Thoracic aorta (tissue), 2 donors: Measurements from ENCODE around the gene CIAO3. TPM values are rescaled to one million over a fixed set of nuclear protein-coding genes. Genes with fewer than 3 reads are reported as not detected.

ENCODE experiments used
- ATAC-seq: fragments of 150-250 bp; one replicate; pipeline ENCODE4 v1.8.0; 2017; ENCODE audit warnings: low read depth; ENCODE audit not compliant: insufficient number of reproducible peaks, low FRiP score
- DNase-seq: peaks from one replicate; pipeline ENCODE4 v3.0.0-alpha.2; 2020; ENCODE audit warnings: low spot score
- H3K27ac ChIP-seq, 2 donors: fragments of 200-600 bp; sonication (generic); 1 replicate in 1 of 2; 2 replicates in 1 of 2; pipeline ENCODE4 v1.5.1; 2016; ENCODE audit warnings: mild to moderate bottlenecking in 2 of 2, moderate library complexity in 2 of 2
- H3K27me3 ChIP-seq: fragments of 200-600 bp; sonication (generic); replicated peaks from 2 replicates; pipeline ENCODE4 v1.6.0; 2016; ENCODE audit warnings: mild to moderate bottlenecking; ENCODE audit not compliant: insufficient read depth
- H3K36me3 ChIP-seq: fragments of 200-600 bp; sonication (generic); one replicate; pipeline ENCODE4 v1.5.1; 2016
- H3K4me1 ChIP-seq, 2 donors: fragments of 200-600 bp; sonication (generic); 1 replicate in 1 of 2; 2 replicates in 1 of 2; pipeline versions ENCODE4 v1.5.1 to v1.6.0; 2016; ENCODE audit warnings: low read depth in 2 of 2, mild to moderate bottlenecking in 1 of 2; ENCODE audit not compliant: control insufficient read depth in 1 of 2
- H3K4me3 ChIP-seq: fragments of 200-600 bp; sonication (generic); 2 replicates; pipeline ENCODE4 v1.5.1; 2016; ENCODE audit warnings: mild to moderate bottlenecking
- H3K9me3 ChIP-seq: fragments of 200-600 bp; sonication (generic); 2 replicates; pipeline ENCODE4 v1.5.1; 2016
- CTCF ChIP-seq: fragments of 200-600 bp; sonication (generic); IDR thresholded peaks from one replicate; pipeline ENCODE4 v1.5.1; 2019; ENCODE audit warnings: antibody characterized with exemption
- total RNA-seq, 2 donors: library from RNA; depleted of rRNA; stranded (reverse); fragments of >200 nt; gene quantifications; one replicate each; pipeline versions ENCODE4 v1.1.0 to v1.2.3, GENCODE V29; 2016

The CIAO3 gene
- total RNA-seq, 2 donors from 2014 or later, result 27.0 to 30.3 TPM

DNA sequence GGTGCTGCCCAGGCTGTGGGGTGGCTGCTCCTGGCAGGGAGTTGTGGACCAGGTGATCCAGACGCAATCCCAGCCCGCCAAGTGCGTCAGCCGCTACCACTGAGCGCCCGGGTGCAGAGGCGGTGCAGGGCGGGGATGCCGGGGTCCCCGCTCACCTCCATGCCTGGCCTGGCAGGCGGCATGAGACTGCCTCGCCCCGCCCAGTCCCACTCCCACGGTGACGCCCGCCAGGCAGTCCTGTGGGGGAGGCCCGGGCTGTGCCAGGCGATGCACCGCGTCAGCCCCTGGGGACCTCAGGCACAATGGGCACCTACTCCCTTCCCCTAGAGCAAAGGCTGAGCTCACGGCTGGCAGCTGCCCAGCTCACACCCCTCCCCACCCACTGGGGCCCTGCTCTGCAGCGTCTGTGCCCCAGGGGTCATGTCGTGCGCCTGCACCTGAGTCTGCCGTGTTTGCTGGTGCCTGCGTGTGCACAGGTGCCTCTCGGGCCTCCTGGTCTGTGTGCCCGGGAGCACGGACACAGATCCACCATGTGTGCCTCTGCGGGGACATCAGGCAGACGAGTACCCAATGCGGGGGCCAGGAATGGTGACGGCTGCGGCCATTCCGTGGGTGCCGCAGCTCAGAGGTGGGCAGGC, 42.1 kb upstream of the CIAO3 start:
- H3K27me3 ChIP-seq, result no peaks in the 10 kb centered on the region
- H3K4me3 ChIP-seq, result no peak overlapping the region
- H3K27ac ChIP-seq, result no peak overlapping the region
- H3K4me1 ChIP-seq, result peaks cover 9 to 10% of the 10 kb centered on the region in 2 donors
- H3K36me3 ChIP-seq, result no peaks in the 10 kb centered on the region
- DNase-seq, result no peak
- no peak for TF ChIP-seq CTCF
- no peaks in the 10 kb centered on the region for H3K9me3 ChIP-seq
- no peak for ATAC-seq

- Histone ChIP-seq H3K27me3 (no peaks in the 10 kb centered on the region), H3K4me1 (peaks cover 4 to 5% of the 10 kb centered on the region in 2 donors), H3K4me3 (no peak overlapping the region), H3K27ac (no peak overlapping the region), H3K9me3 (no peaks in the 10 kb centered on the region), H3K36me3 (no peaks in the 10 kb centered on the region)
- no peak for TF ChIP-seq CTCF
- no peak for ATAC-seq
- no peak for DNase-seq
Measured at GRCh38 chr16:782258-782657, 41.5 kb upstream of the CIAO3 start.

- H3K9me3 ChIP-seq, result no peaks in the 10 kb centered on the region
- H3K27me3 ChIP-seq, result no peaks in the 10 kb centered on the region
- no peak for ATAC-seq
- H3K27ac ChIP-seq, result no peak overlapping the region
- H3K36me3 ChIP-seq, result no peaks in the 10 kb centered on the region
- H3K4me1 ChIP-seq, result no peaks in the 10 kb centered on the region
- TF ChIP-seq CTCF, result no peak
- DNase-seq, result no peak
- no peak overlapping the region for H3K4me3 ChIP-seq
Measured at GRCh38 chr16:781346-782010, 40.7 kb upstream of the CIAO3 start.

DNA sequence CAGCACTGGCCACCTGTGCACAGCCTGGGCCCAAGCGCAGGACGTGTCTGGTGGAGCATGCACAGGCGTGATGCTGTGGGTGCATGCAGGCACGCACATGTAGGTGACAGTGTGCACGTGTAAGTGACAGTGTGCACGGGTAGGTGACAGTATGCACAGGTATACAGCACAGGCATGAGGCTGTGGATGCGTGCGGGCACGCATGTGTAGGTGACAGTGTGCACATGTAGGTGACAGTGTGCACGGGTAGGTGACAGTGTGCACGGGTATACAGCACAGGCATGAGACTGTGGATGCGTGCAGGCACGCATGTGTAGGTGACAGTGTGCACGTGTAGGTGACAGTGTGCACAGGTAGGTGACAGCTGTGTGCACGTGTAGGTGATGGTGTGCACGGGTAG, 39.5 kb upstream of the CIAO3 start:
- no peak for TF ChIP-seq CTCF
- Histone ChIP-seq H3K4me3 (no peak overlapping the region), H3K4me1 (no peaks in the 10 kb centered on the region), H3K36me3 (no peaks in the 10 kb centered on the region), H3K9me3 (no peaks in the 10 kb centered on the region), H3K27ac (no peak overlapping the region), H3K27me3 (no peaks in the 10 kb centered on the region)
- DNase-seq, result no peak
- no peak for ATAC-seq

DNA sequence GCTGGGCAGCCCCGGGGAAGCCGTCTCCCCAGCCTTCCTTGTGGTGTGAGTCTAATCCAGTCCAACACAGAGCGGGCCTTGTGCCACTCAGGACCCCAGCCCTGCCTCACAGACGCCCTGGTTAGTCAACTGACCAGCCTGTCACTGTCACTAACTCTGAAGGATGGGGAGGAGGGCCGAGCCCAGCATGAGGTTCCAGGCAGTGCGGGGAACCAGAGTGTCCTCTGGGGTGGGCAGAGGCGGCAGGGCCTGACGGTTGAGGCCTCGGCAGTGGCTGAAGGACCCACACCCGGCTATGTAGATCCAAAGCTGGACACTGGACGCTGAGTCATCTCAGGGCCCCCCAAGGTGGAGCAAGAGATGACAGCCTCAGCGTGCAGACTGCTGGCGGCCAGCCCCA, 38.8 kb upstream of the CIAO3 start:
- H3K27me3 ChIP-seq, result no peaks in the 10 kb centered on the region
- TF ChIP-seq CTCF, result no peak
- ATAC-seq, result no peak

More for the DNA sequence above, 38.8 kb upstream of the CIAO3 start:
- no peak for DNase-seq
- Histone ChIP-seq H3K36me3 (no peaks in the 10 kb centered on the region), H3K4me3 (no peak overlapping the region), H3K9me3 (no peaks in the 10 kb centered on the region), H3K27ac (no peak overlapping the region), H3K4me1 (no peaks in the 10 kb centered on the region)
